ENCODE measurements around the gene ZKSCAN5.

DNA sequence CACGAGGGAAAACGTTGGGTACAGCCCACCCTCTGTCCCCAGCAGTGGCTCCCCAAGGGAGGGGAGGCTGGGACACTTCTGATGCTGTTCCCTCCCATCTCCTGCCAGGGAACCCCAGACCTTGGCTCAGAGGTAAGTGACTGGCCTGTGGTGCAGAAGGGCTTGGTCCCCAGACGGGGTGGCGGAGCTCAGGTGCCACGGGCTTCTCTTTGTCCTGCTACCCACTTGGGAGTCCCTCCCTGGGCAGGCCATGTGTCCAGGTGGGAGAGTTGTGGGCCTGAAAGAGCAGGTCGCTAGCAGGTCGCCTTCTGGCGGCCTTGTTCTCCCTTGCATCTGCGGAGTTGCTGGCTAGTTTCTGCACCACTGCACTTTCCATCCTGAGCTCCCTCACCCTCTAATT lies 48.6 kb upstream of the ZKSCAN5 start:
- TF ChIP-seq, protein P1, sequence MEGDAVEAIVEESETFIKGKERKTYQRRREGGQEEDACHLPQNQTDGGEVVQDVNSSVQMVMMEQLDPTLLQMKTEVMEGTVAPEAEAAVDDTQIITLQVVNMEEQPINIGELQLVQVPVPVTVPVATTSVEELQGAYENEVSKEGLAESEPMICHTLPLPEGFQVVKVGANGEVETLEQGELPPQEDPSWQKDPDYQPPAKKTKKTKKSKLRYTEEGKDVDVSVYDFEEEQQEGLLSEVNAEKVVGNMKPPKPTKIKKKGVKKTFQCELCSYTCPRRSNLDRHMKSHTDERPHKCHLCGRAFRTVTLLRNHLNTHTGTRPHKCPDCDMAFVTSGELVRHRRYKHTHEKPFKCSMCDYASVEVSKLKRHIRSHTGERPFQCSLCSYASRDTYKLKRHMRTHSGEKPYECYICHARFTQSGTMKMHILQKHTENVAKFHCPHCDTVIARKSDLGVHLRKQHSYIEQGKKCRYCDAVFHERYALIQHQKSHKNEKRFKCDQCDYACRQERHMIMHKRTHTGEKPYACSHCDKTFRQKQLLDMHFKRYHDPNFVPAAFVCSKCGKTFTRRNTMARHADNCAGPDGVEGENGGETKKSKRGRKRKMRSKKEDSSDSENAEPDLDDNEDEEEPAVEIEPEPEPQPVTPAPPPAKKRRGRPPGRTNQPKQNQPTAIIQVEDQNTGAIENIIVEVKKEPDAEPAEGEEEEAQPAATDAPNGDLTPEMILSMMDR (IDR thresholded peaks at IDR 0.05; ENCODE audit: poor library complexity), result no peak
- no peak for TF ChIP-seq EZH2 (IDR thresholded peaks at IDR 0.05; ENCODE audit: borderline replicate concordance)

Measured in hepatocyte (in vitro differentiated cells).